B cell (primary cell): ENCODE data around the gene ZNF701.

ENCODE experiments used
- CTCF ChIP-seq: fragments of 200-600 bp; IDR thresholded peaks from one replicate; pipeline ENCODE4 v1.8.0; 2022; ENCODE audit warnings: antibody characterized with exemption, mild to moderate bottlenecking
- EZH2 ChIP-seq: IDR thresholded peaks from 2 replicates; pipeline ENCODE4 v1.6.1; 2012; ENCODE audit warnings: borderline replicate concordance, low read depth, mild to moderate bottlenecking, moderate library complexity, low read length; ENCODE audit not compliant: insufficient read depth, poor library complexity, severe bottlenecking

- no peak for TF ChIP-seq CTCF
- TF ChIP-seq EZH2 = no peak
Measured at GRCh38 chr19:52541608-52542007, 28.5 kb upstream of the ZNF701 start.
